Activated naive CD4-positive, alpha-beta T cell treated with anti-CD3 and anti-CD28 coated beads, Interleukin-2, amount 50 U/mL, for 16 hours (primary cell): ENCODE measurements around the gene PCDHAC1.
A peak's percentile ranks its signal among the peaks of the same experiment; 100 is the strongest.
"Not testable (repeated sequence)": the region's sequence is repeated elsewhere in the genome, so short reads cannot be mapped to it uniquely, and the experiment has no call there.

Experiments
- DNase-seq: peaks from one replicate; pipeline ENCODE4 v3.0.0-alpha.2; 2020

Gene PCDHAC1, protein sequence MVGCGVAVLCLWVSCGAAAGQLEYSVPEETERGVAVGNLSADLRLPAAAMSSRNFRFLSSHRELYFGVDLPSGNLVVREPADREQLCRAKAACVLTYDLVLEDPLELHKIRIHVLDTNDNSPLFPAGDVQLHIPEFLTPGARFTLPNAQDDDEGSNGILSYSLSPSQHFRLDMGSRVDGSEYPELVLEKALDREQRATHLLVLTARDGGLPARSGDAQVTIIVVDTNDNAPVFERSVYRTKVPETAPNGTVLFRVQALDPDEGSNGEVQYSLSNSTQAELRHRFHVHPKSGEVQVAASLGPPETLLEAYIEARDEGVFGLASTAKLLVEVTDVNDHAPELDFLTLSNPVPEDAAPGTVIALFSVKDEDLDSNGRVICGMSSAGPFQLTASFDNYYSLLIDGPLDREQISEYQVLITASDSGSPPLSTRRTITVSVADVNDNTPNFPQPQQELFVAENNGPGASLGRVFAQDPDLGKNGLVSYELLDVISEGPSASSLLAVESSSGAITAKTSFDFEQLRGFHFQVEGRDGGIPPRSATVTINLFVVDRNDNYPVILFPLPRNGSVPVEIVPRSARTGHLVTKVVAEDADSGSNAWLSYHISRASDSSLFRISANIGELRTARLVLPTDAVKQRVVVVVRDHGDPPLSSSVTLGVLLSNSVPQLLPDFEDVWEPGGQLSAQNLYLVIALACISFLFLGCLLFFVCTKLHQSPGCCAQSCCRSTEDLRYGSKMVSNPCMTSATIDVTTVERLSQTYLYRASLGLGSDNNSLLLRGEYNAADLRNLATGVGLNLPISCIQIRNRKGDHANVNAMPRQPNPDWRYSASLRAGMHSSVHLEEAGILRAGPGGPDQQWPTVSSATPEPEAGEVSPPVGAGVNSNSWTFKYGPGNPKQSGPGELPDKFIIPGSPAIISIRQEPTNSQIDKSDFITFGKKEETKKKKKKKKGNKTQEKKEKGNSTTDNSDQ

GRCh38 chr5:140925806-140926442 lies at the start of gene PCDHAC1:
PCDHAC1 (plus strand) TSS chr5:140926299; CDS start chr5:140926893, 594 bp downstream.
- DNase-seq, result no peak

DNA sequence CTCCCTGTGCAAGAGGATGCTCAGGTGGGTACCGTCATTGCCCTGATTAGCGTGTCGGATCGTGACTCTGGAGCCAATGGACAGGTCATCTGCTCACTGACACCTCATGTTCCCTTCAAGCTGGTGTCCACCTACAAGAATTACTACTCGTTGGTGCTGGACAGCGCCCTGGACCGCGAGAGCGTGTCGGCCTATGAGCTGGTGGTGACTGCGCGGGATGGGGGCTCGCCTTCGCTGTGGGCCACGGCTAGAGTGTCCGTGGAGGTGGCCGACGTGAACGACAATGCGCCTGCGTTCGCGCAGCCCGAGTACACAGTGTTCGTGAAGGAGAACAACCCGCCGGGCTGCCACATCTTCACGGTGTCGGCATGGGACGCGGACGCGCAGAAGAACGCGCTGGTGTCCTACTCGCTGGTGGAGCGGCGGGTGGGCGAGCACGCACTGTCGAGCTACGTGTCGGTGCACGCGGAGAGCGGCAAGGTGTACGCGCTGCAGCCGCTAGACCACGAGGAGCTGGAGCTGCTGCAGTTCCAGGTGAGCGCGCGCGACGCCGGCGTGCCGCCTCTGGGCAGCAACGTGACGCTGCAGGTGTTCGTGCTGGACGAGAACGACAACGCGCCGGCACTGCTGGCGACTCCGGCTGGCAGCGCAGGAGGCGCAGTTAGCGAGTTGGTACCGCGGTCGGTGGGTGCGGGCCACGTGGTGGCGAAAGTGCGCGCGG lies 49.4 kb upstream of the PCDHAC1 start:
- DNase-seq, result not testable (repeated sequence)

- no peak for DNase-seq
Measured at GRCh38 chr5:140877262-140877581, 48.9 kb upstream of the PCDHAC1 start.

- DNase-seq, result no peak
Measured at GRCh38 chr5:140881889-140882590, 44.1 kb upstream of the PCDHAC1 start, which contains the start of gene PCDHA13. PCDHA13 (plus strand) TSS chr5:140882124; CDS start chr5:140882269, 145 bp downstream.

DNA sequence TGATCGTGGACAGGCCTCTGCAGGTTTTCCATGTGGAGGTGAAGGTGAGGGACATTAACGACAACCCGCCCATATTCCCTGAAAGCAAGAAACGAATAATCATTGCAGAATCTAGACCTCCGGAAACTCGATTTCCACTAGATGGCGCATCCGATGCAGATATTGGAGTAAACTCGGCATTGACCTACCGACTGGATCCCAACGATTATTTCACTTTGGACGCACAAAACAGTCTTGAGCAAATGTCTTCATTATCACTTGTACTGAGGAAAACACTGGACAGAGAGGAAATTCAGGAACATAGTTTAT lies 43.6 kb upstream of the PCDHAC1 start:
- DNase-seq, result no peak

- DNase-seq, result no peak
Measured at GRCh38 chr5:140883373-140883772, 42.7 kb upstream of the PCDHAC1 start.

GRCh38 chr5:140883927-140884697 lies 42.0 kb upstream of the PCDHAC1 start:
- DNase-seq, result no peak

DNA sequence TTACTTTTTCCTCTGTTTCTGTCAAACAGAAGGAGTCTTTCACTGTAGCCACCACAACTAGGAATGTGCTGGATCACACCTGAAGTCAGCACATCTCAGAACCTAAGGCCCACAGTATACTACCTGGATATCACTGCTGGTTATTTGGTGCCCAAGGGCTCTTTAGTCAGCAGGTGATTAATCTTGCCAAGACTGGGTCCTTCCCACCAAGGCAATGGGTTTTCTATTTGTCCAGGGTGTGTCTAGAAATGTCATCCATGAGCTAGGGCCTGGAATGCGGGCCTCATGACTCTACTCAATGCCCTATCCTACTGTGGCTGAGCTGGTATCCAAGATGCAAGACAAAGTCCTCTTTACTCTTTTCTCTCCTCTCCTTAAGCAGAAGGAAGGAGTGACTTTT lies 9.8 kb upstream of the PCDHAC1 start:
- DNase-seq, result no peak

GRCh38 chr5:140923601-140924000 lies 2.5 kb upstream of the PCDHAC1 start:
- DNase-seq, result no peak

- DNase-seq, result peak; percentile 24
Measured at GRCh38 chr5:140926443-140927227, 536 bp downstream of the PCDHAC1 start.

GRCh38 chr5:140927228-140927573 lies 1.1 kb downstream of the PCDHAC1 start:
- DNase-seq, result no peak

DNA sequence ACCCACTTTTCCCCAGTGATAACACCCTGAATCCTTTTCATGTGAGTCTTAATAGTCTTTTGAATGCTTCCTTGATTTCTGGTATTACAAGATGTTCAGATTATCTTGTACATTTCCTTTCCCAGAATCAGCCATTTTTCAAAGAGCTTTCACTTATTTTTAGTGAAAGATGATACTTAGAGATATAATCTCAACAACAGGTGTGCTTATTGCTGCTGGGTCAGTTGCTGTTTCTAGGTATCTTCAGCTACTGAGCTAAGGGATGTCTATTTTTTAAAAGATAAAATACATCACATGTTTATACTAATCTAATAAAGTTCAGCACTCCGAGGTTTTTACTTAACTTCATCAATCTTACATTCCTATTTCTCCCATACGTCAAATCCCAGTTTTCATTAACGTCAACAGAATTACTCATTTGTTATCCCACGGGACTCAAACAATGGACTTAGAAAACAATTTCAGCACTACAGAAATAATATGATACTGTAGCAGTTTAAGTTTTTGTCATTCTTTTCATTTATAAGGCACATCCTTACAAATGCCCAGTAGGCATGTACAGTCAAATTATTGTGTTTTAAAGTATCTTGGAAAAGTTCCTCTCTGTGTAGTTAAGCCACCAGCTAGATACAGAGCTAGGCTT lies 9.0 kb downstream of the PCDHAC1 start:
- no peak for DNase-seq

GRCh38 chr5:140946578-140946977 lies 20.5 kb downstream of the PCDHAC1 start:
- no peak for DNase-seq

DNA sequence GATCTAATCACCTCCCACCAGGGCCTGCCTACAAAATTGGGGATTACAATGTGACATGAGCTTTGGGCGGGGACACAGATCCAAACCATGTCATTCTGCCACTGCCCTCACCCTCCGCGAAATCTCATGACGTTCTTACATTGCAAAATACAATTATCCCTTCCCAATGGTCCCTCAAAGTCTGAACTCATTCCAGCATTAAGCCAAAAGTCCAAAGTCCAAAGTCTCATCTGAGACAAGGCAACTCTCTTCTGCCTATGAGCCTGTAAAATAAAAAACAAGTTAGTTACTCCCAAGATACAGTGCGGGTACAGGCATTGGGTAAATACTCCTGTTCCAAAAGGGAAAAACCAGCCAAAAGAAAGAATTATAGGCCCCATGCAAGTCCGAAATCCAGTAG lies 25.5 kb downstream of the PCDHAC1 start:
- DNase-seq, result no peak

DNA sequence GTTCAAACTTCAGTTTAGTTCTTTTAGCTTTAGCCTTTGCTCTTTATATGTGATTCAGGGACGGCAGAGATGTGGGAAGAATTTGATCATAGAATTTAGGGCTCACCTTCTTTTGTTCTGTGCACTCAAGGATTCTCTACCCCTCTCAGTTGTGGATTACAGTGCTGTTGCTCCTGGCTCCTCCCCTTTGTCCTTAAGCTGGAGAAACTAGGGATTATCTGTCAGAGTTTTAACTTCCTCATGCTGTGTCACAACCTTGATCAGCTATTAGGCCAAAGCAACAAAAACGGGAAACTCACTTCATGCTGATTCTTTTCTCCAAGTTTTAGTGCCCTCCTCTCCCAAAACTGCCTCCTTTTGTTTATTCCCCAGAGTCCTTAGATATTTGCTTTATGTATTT lies 27.1 kb downstream of the PCDHAC1 start:
- no peak for DNase-seq

DNA sequence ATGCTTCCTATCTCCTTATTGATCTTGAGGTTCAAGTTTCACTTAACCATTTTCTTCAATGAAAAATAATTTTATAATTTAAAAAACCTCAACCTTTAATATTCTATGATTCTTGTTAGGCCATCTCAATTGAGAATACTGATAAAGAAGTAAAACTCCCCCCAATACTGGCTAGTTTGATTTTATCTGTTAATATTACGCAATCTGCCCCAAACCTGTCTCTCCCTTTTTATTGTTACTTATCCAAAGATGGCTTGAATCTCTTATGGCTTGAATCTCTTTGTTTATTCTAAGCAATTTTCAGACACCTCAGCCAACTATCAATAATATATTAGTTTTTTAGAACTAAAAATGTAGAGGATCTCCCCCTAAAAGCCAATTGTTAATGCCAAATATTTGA lies 36.1 kb downstream of the PCDHAC1 start:
- no peak for DNase-seq

- DNase-seq, result no peak
Measured at GRCh38 chr5:140964356-140964755, 38.3 kb downstream of the PCDHAC1 start.

- no peak for DNase-seq
Measured at GRCh38 chr5:140965905-140966292, 39.8 kb downstream of the PCDHAC1 start.

DNA sequence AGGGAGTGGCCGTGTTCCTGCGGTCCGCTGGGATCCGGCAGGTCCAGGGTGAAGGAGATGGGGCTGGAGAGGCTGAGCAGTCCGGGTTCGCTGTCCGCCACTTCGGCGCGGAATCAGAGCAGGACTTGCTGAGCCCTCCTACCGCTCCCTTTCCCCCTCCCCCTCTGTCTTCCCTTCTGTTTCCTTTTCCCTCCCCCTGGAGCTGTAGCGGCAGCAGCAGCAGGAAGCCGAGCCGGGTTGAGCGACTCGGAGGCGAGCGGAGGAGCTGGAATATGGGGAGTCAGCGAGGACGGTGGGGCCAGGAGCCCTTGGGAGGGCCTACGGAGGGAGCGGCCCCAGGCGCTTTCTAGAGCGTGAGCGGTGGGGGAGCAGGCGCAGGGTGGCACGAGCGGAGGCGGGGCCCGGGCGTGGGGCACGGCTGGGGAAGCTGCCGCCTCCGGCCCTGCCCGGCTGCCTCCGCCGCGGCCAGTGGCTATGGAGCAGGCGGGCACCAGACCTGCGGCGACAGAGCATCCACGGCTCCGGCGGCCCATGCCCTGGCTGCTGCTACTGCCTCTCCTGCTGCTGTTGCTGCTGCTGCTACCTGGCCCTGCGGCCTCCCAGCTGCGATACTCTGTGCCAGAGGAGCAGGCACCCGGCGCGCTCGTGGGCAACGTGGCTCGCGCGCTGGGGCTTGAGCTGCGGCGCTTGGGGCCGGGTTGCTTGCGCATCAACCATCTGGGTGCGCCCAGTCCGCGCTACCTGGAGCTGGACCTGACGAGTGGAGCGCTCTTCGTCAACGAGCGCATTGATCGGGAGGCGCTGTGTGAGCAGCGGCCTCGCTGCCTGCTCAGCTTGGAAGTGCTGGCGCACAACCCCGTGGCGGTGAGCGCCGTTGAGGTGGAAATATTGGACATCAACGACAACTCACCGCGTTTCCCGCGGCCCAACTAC lies 40.5 kb downstream of the PCDHAC1 start, which contains the start of gene PCDHAC2:
Gene PCDHAC2 (plus strand): TSS at position 184 of the 933 bp plus-strand sequence. CDS start 291 bp downstream, at position 475.
- no peak for DNase-seq
